IPS-18c (cell line): Measurements from ENCODE around the gene PLIN5.

Experiments
- H3K4me3 ChIP-seq: 2 replicates; pipeline ENCODE4 v1.7.0; 2013; ENCODE audit warnings: low read depth, mild to moderate bottlenecking, low read length, moderate library complexity; ENCODE audit not compliant: insufficient read depth
- H3K9me3 ChIP-seq: one replicate; pipeline ENCODE4 v1.6.1; 2013; ENCODE audit warnings: mild to moderate bottlenecking, low read length, moderate library complexity; ENCODE audit not compliant: control insufficient read depth, insufficient read depth

The PLIN5 gene, protein sequence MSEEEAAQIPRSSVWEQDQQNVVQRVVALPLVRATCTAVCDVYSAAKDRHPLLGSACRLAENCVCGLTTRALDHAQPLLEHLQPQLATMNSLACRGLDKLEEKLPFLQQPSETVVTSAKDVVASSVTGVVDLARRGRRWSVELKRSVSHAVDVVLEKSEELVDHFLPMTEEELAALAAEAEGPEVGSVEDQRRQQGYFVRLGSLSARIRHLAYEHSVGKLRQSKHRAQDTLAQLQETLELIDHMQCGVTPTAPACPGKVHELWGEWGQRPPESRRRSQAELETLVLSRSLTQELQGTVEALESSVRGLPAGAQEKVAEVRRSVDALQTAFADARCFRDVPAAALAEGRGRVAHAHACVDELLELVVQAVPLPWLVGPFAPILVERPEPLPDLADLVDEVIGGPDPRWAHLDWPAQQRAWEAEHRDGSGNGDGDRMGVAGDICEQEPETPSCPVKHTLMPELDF

DNA sequence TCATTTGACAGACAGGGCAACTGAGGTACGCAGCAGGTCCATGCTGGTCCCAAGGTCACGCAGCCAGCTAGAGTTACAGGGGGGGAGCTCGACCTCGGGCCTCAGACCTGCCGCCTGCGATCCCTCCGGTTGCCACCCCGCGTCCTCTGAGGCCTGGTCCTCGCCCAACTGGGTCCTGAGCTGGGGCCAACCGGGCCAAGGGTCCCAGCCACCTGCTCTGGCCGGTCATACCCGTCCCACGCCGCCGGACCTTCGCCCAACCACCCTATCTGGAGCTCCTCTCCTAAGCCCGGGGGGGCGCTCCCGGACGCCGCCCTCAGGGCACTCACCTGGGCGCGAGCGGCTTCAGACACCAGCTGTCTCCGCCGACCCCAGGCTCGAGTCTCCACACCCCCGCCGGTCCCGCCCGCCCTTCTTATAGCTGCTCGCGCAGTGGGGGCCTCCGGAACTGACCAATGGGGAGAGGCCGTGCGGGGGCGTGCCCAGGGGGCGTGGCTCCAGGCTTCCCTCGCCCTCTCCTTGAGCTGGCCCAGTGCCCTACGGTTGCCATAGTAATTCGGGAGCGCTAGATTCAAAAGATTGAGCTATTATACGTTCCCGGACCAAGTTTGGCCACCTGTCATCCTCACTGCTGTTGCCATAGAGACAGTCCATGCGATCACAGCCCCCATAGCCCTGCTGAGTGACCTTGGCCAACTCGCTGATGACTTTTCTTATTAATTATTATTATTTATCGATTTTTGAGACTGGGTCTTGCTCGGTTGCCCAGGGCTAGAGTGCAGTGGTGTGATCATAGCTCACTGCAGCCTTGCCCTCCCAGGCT is at the start of gene PLIN5:
Gene PLIN5, minus strand, starts transcription at position 389 of the 823 bp plus-strand sequence. CDS start 1,150 bp downstream, outside the sequence.
- peaks cover 3% of the 10 kb centered on the region for H3K9me3 ChIP-seq
- H3K4me3 ChIP-seq, result peak within 1 kb of the TSS; percentile 31; the same call in 1 of the 2 replicates

DNA sequence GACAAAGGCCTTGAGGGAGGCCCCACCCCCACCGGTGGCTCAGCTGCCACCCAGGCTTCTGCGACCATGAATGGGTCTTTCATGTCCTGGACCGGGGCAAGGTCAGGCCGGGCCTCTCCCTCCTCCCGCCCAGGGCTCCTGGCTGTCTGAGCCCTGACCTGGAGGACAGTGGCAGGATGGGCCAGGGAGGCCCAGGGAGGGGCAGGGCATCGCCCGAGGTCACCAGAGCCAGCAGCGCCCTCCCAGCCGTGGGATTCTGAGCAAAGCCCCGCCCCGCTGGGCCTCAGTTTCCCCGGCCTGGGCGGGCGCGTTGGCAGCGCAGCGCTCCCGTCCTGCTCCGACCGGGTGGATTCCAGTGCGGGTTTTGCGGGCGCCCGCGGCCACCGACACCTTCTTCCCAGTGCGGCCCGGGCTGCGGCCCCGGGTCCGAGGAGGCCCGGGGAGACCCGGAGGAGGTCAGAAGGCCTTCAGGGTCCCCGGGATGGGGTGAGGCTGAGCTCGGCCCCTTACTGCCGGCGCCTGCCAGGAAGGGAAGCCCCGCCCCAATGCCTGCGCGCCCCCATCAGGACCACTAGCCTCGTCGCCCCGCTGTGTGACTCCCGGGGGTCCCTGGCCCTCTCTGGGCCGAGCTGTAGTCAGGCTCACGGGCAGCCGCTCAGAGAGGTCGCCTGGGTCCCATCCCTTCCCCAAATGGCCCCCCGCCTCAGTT is 49.1 kb upstream of the PLIN5 start:
- Histone ChIP-seq H3K9me3 (no peaks in the 10 kb centered on the region), H3K4me3 (peak overlapping the region; percentile 68)

DNA sequence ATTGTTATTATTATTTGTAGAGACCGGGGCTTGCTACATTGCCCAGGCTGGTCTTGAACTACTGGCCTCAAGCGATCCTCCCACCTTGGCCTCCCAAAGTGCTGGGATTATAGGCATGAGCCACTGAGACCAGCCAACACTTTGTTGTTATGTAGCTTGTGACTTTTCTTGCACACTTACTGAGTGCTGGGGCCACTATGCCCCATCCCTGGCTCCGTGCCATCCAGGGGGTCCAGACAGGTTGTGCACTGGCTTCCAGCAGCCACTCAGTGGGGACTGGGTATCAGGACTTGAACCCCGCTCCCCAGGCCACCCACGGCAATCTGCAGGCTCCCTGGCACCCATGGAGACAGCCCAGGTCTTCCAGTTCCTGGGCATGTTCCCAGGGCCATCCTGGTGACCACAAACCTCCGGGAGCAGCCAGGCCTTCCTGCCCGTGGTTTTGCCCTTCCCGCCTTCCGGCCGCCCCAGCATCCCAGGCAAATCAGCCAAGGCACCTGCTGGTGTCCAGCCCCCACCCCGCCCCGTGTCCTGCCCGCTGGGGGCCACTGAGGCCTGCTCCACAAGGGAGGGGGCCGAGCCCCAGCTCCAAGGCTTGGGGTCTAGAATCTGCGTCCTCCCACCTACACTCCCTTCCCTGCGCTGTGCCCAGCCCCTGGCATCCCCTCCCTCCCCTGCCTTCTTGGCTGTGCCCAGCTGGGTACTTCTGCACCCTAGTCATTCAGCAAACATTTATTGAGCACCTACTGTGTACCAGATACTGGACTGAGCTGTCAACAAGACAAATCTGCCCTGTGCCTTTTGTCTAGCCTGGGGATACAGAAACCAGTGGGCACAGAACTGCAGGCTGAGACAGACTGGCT is 48.2 kb upstream of the PLIN5 start:
- no peak overlapping the region for H3K4me3 ChIP-seq
- no peaks in the 10 kb centered on the region for H3K9me3 ChIP-seq

DNA sequence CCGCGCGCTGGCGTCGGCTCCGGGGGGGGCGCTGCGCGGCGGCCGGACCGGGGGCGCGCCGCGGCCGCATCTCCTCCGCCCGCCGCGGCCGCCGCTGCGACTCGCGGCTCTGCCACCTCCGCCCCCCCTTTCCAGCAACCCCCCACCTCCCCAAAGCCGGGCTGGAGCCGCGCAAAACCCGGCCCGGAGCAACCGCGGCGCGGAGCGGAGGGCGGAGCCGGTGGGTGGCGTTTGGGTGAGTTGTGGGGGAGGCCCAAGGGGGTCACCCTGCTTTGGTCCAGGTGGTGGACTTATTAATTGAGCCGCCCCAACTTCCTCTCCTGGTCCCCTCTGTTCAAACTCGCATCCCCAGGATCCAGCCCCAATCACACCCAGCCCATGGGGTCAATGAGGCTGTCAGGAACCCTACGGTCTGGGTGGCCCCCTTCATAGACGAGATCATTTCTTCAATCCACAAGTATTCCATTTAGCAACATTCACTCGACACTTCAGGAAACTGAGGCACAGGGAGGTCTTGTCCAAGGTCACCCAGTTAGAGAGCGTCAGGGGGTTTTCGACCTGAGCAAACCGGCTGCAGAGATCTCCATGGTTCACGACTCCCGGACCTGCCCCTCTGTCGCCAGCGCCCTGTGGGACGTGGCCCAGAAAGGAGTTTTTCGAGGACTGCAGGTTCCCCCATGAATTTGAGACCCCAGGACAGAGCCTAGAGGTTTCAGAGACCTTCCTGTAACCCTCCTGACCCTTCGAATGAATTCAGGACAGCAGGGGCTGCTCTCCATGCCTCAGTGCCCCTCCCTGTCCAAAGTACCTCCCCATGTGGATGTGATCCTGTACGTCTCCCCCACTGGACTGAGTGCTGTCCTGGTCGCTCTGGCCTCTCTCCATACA is 46.9 kb upstream of the PLIN5 start:
- H3K9me3 ChIP-seq, result no peaks in the 10 kb centered on the region

DNA sequence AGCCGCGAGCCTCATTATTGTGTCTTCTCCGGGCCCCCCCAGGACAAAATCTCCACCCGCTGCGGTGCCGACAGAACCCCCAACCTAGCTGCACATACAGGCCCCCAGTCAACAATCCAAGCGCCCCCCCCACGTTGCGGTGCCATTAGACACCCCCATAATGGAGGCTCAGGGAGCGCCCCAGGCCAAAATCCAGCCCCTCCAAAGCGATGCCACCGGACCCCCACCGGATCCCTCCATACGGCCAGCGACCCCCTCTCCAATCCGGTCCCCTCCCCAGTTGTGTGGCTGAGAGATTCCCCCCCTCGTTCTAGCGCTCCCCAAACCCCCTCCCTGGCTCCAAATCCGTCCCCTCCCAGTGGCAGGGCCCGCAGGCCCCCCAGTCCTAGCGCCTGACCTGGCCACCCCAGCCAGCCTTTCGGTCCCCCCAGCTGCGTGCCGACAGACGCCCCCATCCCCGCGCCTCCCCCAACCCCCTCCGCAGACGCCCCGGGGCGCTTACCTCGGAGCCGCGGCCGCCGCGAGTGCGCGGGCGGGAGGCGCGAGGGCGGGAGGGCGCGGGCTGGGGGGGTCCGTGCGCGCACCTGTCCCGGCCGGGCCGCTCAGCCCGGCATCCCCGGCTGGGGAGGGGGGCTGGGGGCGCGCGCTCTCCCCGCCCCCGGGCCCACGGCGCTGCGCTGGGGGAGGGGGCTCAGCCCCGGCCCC is 46.1 kb upstream of the PLIN5 start:
- peak overlapping the region; percentile 70 for H3K4me3 ChIP-seq

More for the DNA sequence above, 46.9 kb upstream of the PLIN5 start:
- H3K4me3 ChIP-seq, result no peak overlapping the region

DNA sequence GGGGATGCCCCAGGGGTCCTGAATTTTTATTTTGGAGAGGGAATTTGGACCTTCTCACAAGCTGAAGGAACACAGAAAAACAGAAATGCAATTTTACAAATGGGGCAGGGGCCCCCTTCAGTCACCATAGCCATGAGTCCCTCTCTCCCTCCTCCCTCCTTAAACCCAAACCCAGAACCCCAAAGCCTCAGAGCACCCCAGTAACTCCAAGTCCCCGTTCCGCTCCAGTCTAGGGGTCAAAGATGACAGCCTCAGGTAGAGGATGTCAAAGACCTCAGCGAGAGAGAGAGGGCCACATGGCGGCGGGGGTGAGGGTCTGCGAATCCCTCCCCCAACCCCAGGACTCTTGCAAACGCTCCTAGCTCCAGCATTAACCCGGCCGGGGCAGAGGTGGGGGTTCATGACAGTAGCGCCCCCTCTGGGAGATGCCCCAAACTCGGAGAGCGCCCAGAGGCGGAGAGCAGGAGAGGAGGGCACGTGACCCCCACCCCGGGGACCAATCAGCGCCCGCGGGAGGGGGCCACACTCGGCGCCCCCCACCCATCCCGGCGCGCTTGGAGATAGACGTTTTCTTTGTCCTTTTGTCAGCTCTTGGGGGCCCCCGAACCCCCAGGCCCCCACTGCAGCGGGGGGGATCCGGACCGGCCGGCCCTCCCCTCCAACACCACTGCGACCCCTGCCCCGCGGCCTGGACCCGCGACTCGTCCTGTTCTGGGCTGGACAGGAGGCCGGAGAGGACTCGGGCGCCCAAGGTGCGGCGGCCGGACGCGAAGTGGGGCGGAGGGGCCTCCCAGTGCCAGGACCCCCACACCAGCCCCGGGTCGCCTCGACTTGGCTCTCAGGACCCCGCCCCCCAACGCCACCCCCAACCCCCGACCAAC is 45.2 kb upstream of the PLIN5 start:
- Histone ChIP-seq H3K4me3 (peak overlapping the region; percentile 70), H3K9me3 (no peaks in the 10 kb centered on the region)

More for the DNA sequence above, 46.1 kb upstream of the PLIN5 start:
- no peaks in the 10 kb centered on the region for H3K9me3 ChIP-seq

DNA sequence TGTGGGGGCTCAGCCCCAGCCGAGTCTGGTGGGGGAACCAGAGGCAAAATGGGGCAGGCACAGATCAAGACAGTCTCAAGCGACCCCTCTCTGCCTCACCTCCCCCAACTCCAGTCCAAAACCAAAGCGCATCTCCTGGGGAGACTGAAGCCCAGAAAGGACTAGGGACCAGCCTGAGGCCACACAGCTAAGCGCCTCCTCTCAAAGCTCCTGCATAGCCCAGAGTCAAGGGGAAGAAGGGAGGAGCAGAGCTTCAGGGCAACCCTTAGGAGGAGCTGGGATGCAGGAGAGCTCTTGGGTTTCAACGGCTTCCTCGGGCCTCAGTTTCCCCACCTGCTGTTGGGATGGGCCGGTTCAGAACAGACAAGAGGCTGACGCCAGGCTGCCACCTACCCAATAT is 44.4 kb upstream of the PLIN5 start:
- no peaks in the 10 kb centered on the region for H3K9me3 ChIP-seq
- no peak overlapping the region for H3K4me3 ChIP-seq

DNA sequence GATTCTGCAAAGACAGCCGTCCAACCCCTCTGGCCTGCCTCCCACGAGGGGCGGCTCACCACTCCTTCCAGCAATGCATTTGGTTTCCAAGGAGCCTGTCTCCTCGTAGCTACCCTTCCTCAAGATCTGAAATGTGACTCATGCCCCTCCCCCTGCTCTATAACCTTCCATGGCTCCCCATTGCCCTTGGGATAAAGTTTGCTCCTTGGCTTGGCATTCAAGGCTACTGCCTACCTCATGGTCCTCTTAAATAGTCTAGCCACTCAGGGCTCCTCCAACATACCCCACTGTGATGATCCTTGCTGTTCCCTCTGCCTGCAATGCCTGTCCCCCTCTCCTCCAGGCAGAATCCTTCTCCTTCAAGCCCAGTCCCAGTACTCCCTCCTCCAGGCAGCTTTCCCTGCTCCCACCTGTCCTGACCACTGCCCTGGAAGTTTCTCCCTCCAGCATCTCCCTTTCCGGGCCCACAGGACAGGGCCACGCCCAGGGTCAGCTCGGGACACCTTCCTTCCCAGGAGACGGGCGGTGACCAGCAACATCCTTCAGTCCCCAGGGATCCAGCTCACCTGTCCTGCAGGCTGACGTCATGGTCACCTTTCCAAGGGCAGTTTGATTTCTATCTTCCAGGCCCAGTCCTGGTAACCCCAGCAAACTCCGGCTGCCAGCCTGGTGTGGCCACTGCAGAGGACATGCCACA is 43.7 kb upstream of the PLIN5 start:
- H3K9me3 ChIP-seq, result no peaks in the 10 kb centered on the region
- no peak overlapping the region; the same call in 1 of the 2 replicates for H3K4me3 ChIP-seq

DNA sequence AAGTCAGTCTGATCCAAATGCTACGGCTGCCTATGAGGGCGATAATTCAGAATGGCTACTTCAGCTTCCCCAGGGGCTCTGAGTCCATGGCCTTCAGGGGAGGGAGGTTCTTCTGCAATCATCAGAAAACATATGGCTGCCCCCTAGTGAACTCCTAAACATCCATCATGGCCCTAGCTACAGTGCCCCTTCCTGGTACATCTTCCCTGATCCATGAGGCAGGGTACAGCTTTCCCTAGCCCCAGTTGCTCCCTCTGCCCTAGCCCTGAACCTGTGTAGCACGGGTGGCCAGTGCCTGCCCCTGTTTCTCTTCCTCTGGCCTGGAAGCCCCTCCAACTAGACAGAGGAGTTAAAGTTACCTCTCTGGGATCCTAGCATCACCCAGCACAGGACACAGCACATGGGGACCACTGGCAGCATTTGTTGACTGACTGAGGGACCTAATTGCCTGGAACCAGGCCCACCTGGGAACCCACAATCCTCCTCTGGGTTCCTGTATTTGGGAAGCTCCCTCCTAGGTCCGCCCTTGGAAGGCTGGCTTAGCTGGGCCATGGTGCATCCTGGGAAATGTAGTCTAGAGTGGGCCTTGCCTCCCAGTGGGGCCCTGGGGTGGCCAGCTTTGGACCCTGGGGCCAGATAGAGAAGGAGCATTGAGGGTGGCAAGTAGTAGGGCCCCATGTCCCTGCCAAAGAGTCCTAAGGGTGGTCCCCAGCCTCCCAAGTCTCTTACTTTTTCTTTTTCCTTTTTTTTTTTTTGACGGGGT is 42.2 kb upstream of the PLIN5 start:
- Histone ChIP-seq H3K9me3 (no peaks in the 10 kb centered on the region), H3K4me3 (no peak overlapping the region)

DNA sequence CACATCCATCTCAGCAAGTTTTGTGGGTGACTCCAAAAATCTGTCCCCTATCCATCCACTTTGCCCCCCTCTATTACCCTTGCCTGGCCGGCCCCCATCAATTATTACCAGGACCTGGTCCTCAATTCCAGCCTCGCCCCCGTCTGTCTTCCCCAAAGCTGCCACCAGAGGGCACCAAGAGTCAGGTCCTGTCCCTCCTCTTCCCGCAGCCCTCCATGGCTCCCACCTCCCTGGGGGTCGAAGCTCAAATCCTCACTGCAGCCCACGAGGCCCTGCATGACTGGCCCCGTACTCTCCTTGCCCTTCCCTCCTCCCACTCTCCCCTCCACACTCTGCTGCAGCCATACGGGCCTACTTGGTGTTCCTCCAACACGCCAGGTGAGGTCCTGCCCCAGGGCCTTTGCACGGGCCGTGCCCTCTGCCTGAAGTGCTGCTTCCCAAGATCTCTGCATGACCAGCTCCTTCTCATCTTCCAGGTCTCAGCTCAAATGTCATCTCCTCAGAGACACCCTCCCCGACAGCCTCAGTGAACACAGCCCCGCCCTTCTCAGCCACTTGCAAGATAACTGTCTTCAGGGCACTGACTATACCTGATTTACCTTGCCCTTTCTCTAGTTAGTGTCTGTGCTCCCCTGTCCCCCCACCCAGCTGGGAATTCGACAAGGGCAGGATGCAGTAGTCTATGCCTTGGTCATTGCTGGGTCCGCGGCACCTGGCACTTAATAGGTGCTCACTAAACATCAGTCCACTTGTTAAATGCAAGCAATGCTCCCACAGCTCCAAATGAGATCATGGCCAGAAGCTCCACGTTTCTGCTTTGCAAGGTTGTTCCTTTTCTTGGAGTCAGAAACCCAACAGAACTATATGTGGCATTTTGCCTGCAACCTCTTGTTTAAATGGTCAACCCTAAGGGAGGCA is 41.3 kb upstream of the PLIN5 start:
- Histone ChIP-seq H3K4me3 (no peak overlapping the region), H3K9me3 (no peaks in the 10 kb centered on the region)

DNA sequence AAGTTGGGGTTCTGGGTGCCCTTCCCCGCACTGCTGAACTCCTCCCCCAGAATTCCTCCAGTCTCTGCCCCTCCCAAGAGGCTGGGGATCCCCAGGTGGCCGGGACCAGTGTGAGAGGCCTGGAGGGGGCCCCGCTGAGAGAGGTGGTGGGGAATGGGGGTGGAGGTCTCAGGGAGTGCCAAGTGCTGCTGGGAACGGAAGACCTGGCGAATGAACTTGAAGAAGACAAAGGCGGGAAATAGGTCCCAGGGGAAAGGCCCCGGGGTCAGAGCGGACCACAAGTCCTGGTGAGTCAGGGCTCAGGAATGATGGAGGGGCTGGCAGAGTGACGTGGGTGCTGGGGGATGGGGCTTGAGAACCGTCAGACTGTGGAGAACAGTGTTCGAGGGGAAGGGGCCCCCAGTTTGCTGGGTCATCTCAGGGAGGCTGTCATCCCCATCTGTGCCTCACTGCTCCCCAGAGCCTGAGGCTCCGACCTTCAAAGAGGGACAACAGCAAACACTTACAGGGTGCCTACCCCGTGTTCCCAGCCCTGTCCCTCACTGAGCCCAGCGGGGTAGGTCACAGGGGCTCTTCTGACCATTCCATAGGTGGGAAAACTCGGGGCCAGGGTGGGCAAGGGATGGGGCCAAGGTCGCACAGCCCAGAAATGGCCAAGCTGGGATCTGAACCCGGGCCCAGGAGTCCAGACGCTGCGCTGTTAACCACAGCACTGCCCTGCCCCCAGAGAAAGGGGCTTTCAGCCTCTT is 40.4 kb upstream of the PLIN5 start:
- H3K4me3 ChIP-seq, result peak overlapping the region; percentile 11
- H3K9me3 ChIP-seq, result no peaks in the 10 kb centered on the region

DNA sequence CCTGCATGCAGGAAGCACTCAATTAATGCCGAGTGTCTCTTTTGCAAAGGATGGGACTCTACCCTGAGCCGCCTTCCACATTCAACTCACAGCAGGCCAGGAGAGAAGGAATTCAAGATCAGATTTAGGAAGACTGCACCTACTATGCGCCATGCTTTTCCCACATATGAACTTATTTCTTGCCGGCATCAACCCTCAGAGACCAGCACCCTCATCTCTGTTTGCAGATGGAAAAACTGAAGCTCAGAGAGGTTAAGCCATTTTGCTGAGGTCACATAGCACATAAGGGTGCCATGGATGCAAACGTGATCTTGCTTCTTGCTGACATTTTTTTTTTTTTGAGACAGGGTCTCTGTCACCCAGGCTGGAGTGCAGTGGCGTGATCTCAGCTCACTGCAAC is 38.7 kb upstream of the PLIN5 start:
- no peak overlapping the region for H3K4me3 ChIP-seq
- no peaks in the 10 kb centered on the region for H3K9me3 ChIP-seq
